Lower lobe of right lung (tissue), 2 donors: Measurements from ENCODE around the gene USH1C. TPM values are rescaled to one million over a fixed set of nuclear protein-coding genes. Genes with fewer than 3 reads are reported as not detected.

Experiments
- ATAC-seq, 2 donors: fragments of 200-7000 bp; cut with Tn5 transposase; one replicate each; pipeline ENCODE4 v1.9.1; 2020 to 2022; ENCODE audit warnings: mild to moderate bottlenecking in 2 of 2, moderate library complexity in 2 of 2
- DNase-seq: peaks from one replicate; pipeline ENCODE4 v3.0.0-alpha.2; 2020
- H3K27ac ChIP-seq: fragments of 200-600 bp; one replicate; pipeline ENCODE4 v1.8.0; 2022
- H3K27me3 ChIP-seq: fragments of 200-600 bp; one replicate; pipeline ENCODE4 v1.8.0; 2022; ENCODE audit warnings: low read depth
- H3K36me3 ChIP-seq: fragments of 200-600 bp; one replicate; pipeline ENCODE4 v1.8.0; 2022; ENCODE audit warnings: mild to moderate bottlenecking
- H3K4me1 ChIP-seq: fragments of 200-600 bp; one replicate; pipeline ENCODE4 v1.8.0; 2022
- H3K4me3 ChIP-seq: fragments of 200-600 bp; one replicate; pipeline ENCODE4 v1.8.0; 2022; ENCODE audit warnings: mild to moderate bottlenecking
- H3K9me3 ChIP-seq: fragments of 200-600 bp; one replicate; pipeline ENCODE4 v1.8.0; 2022
- intact Hi-C: fragments of 100-400 bp; cut with DNase I; formaldehyde crosslinking; loops from one replicate; pipeline ENCODE4 v1.11.0; 2022
- total RNA-seq: library from RNA; stranded (reverse); fragmentation: NEBNext Ultra II Directional; extraction: Animal tissue kit (Norgen Biotek cat#: 25700); gene quantifications from one replicate; pipeline ENCODE4 v1.2.1, GENCODE V29; 2021
- TF ChIP-seq, protein P1 (sequence below): fragments of 200-600 bp; IDR thresholded peaks from one replicate; pipeline ENCODE4 v1.8.0; 2022; ENCODE audit warnings: antibody characterized with exemption, mild to moderate bottlenecking
- donor health status: DM: no; HTN: yes; CAD: no; lungs with severe emphysema.

Gene USH1C
- total RNA-seq, 1 donor from 2014 or later: 0.30 TPM

DNA sequence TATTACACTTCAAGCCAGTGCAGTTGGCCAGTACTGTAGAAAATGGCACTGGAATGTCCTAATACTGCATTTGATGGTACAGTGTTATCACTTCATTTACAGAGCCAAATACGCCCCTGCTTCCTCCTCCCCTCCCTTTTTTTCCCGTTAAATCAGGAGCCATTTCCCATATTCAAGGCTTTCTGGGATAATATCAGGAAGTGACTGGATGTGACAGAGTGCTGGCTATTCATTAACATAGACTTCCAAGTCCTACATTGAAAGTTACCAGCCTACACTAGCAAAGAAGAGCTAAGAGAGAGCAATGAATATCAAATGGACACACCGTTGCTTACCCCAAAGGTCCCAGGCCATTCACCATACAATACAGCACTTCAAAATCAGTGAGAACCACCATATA lies 35.4 kb downstream of the USH1C start:
- Histone ChIP-seq H3K9me3 (no peaks in the 10 kb centered on the region), H3K4me1 (no peaks in the 10 kb centered on the region), H3K27me3 (no peaks in the 10 kb centered on the region), H3K36me3 (no peaks in the 10 kb centered on the region), H3K4me3 (no peak overlapping the region), H3K27ac (no peak overlapping the region)
- intact Hi-C loops: no loop called here
- DNase-seq (no peak), ATAC-seq (no peak)
- TF ChIP-seq, protein P1, sequence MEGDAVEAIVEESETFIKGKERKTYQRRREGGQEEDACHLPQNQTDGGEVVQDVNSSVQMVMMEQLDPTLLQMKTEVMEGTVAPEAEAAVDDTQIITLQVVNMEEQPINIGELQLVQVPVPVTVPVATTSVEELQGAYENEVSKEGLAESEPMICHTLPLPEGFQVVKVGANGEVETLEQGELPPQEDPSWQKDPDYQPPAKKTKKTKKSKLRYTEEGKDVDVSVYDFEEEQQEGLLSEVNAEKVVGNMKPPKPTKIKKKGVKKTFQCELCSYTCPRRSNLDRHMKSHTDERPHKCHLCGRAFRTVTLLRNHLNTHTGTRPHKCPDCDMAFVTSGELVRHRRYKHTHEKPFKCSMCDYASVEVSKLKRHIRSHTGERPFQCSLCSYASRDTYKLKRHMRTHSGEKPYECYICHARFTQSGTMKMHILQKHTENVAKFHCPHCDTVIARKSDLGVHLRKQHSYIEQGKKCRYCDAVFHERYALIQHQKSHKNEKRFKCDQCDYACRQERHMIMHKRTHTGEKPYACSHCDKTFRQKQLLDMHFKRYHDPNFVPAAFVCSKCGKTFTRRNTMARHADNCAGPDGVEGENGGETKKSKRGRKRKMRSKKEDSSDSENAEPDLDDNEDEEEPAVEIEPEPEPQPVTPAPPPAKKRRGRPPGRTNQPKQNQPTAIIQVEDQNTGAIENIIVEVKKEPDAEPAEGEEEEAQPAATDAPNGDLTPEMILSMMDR: no peak

DNA sequence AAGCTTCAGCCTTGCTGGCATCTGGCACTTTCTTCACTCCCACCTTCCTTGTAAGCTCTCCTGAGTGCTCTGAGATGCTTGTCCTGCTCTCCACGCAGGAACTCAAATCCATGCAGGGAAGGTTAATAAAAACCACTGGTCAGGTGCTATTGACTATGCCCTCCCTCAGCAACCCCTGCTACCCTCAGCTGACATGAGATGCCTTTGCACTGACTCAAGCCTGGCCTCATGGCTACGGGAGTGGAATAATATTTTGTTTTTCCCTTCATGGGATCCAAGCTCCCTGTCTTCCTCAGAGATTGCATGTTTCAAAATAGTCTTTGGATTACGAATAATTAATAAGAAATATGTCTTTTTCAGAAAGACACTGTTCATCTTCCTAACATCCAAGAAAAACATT lies 35.9 kb downstream of the USH1C start:
- no peaks in the 10 kb centered on the region for H3K27me3 ChIP-seq
- TF ChIP-seq, protein P1: no peak
- H3K9me3 ChIP-seq: no peaks in the 10 kb centered on the region
- intact Hi-C loops: no loop called here
- ATAC-seq: no peak
- DNase-seq: no peak
- no peaks in the 10 kb centered on the region for H3K36me3 ChIP-seq
- H3K4me3 ChIP-seq: no peak overlapping the region
- H3K4me1 ChIP-seq: no peaks in the 10 kb centered on the region
- no peak overlapping the region for H3K27ac ChIP-seq

DNA sequence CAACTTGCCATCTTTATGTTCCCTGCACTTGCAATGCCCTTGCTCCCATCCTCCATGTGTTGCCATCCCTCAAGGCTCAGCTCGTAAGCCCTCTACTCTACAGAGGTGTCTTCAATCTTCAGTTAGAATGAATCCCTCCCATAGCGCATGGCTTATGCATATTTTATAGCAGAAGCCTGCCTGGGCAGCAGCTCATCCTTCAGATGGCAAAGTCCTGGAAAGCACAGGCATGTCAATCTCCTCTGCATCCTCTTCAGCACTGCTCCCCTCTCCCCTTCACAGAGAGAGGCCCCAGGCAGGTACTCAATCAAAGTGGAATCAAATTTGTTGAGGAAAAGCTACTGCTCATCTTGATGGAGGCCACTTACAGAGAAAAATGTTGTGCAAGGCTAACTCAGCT lies 36.4 kb downstream of the USH1C start:
- Histone ChIP-seq H3K27me3 (no peaks in the 10 kb centered on the region), H3K27ac (no peak overlapping the region), H3K4me1 (no peaks in the 10 kb centered on the region), H3K4me3 (no peak overlapping the region), H3K36me3 (no peaks in the 10 kb centered on the region), H3K9me3 (no peaks in the 10 kb centered on the region)
- intact Hi-C loops: no loop called here
- TF ChIP-seq, protein P1: no peak
- ATAC-seq (no peak), DNase-seq (no peak)

DNA sequence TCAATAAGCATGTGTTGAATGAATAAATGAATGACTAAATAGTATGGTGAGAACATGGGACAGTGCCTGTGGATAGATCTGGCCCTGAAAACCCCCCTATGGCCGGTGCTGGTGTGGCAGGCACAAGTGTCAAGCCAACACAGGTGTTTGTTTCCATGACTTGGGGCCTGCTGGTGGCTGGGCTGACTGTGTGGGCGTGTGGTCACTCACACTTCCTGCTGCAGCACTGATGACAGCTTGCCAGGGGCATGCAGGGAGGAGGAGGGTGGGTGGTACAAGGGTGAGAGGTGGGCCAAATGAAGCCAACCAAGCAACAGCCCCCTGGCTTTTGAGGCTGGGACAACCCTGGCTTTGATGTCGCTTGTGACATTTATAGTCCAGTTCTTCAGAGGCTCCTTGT lies 37.3 kb downstream of the USH1C start:
- H3K36me3 ChIP-seq: no peaks in the 10 kb centered on the region
- H3K9me3 ChIP-seq: no peaks in the 10 kb centered on the region
- no peak overlapping the region for H3K4me3 ChIP-seq
- no peak overlapping the region for H3K27ac ChIP-seq
- H3K27me3 ChIP-seq: no peaks in the 10 kb centered on the region
- intact Hi-C loops: no loop called here
- TF ChIP-seq, protein P1: no peak
- ATAC-seq (no peak), DNase-seq (no peak)
- H3K4me1 ChIP-seq: no peaks in the 10 kb centered on the region

DNA sequence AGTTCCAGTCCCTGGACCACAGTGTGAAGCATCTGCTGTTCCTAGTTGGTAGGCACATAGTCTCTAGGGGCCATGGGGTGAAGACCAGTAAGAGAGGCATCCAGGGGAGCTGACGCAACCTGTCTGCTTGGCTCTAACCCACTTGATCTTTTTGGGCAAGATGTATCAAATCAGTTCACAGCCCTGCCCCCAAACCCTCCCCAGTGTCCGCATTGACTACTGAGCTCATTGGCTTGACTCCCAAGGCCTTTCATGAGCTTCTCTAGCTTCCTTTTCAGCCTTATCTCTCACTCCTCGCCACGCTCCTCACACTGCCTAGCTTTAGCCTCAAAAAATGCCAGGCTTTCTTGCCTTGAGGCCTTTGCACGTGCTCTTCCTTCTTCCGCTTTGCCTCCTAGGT lies 37.9 kb downstream of the USH1C start:
- no peak overlapping the region for H3K27ac ChIP-seq
- intact Hi-C loops: no loop called here
- TF ChIP-seq, protein P1: no peak

DNA sequence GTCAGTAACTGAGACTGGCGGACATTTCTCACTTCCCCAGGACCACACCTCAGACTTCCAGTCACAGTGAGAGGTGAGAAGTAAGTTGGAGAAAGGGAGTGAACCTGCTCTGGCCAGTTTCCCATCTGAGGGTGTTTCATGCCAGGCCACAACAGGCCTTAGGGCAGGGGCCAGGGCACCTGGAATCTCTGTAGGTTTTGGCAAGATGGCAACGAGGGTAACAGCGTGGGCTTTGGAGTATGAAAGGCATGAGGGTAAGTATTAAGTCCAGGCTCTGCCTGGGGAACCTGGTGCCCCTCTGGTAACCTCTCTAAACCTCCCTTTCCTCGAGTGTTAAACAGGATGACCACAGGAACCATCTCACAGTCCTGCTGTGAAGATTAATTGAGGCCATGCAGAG lies 39.1 kb downstream of the USH1C start:
- TF ChIP-seq, protein P1: no peak
- no peak for ATAC-seq
- intact Hi-C loops: no loop called here

More for the DNA sequence above, 37.9 kb downstream of the USH1C start:
- H3K27me3 ChIP-seq: no peaks in the 10 kb centered on the region
- DNase-seq (no peak), ATAC-seq (no peak)
- no peak overlapping the region for H3K4me3 ChIP-seq
- H3K9me3 ChIP-seq: no peaks in the 10 kb centered on the region
- H3K36me3 ChIP-seq: no peaks in the 10 kb centered on the region
- H3K4me1 ChIP-seq: no peaks in the 10 kb centered on the region

More for the DNA sequence above, 39.1 kb downstream of the USH1C start:
- H3K27ac ChIP-seq: no peak overlapping the region
- no peaks in the 10 kb centered on the region for H3K36me3 ChIP-seq
- H3K27me3 ChIP-seq: no peaks in the 10 kb centered on the region
- no peak overlapping the region for H3K4me3 ChIP-seq
- H3K4me1 ChIP-seq: no peaks in the 10 kb centered on the region
- no peaks in the 10 kb centered on the region for H3K9me3 ChIP-seq
- DNase-seq: no peak
